Anterior cingulate cortex (tissue), 58 donors: ENCODE measurements around the gene CCSER1.
"Not testable (repeated sequence)": the region's sequence is repeated elsewhere in the genome, so short reads cannot be mapped to it uniquely, and the experiment has no call there.

Experiments
- DNase-seq, 58 donors: peaks; one replicate each; lab custom pipeline; 2025; lab: John Stamatoyannopoulos, UW

Gene CCSER1

DNA sequence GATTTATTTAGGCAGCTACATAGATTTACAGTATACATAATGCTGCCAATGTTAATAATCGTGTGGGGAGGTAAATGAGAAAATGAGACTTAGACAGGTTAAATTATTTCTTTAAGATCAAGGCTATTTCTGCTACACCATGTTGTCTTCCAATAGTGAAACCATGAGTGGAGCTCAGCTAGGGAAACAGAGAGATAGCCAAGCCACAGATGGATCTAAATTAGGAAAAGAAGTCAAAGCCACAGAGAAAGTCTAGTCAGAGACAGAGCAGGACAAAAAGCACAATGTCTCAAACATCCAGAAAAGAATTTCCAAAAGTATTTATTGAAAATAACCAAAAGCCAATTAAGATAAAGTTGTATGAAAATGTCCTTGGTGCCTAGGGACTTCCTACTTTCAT is 1309.4 kb downstream of the CCSER1 start:
- DNase-seq = no peak

DNA sequence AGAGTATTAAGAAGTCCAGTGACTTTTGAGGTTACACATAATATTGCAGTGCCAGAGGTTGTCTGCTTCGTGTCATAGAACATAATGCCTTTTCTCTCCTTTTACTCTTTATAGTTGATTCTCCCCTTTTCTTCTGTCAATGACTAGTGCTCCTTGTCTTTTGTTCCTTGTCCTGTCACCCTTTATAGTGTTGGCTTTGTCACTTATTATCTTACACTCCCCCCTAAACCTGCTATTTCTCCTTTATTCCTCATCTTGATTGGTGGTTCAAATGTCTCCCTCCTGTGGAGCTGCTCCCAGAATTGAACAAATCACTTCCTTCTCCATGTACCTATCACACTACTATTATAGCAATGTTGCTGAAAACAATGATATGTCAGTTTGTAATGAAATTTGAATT is 1320.0 kb downstream of the CCSER1 start:
- DNase-seq = no peak

DNA sequence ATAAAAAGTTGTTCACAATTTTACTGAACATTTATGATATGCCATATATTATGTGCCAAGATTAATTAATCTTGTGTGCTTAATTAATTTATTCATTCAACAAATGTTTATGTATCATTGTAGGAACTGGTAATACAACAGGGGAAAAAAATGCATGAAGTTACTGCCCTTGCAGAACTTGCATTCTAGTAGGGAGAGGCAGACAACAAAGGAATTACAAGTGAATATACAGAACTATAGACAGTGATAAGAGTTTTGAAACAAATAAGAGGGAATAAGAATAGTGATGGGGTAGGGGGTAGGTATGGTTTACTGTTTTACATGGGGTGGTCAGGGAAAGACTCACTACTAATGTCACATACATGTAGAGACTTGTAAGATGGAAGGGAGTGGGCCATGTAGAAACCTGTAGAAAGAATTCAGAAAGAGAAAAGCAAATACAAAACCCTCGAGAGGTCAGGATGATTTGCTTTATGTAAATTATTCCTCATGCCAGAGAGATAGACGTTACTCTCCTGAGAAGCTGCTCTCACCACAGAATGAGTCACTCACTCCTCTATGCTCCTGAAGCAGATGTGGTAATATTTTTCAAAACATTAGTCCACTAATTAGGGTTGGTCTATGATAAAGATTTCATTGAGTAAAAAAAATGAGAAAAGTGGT is 1321.6 kb downstream of the CCSER1 start:
- no peak for DNase-seq

DNA sequence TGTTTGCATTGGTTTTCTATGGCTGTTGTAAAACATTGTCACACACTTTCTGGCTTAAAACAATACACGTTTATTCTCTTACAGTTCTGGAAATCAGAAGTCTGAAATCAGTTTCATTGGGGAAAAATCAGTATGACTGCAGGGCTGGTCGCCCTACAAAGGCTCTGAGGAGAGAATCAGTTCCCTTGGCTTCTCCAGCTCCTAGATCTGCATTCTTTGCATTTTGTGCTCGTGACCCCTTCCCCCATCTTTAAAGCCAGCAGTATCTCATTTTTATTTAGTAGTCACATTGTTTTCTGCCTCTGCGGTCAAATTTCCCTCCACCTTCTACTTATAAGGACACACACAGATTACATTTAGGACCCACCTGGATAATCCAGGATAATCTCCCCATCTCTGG is 1326.9 kb downstream of the CCSER1 start:
- no peak for DNase-seq

DNA sequence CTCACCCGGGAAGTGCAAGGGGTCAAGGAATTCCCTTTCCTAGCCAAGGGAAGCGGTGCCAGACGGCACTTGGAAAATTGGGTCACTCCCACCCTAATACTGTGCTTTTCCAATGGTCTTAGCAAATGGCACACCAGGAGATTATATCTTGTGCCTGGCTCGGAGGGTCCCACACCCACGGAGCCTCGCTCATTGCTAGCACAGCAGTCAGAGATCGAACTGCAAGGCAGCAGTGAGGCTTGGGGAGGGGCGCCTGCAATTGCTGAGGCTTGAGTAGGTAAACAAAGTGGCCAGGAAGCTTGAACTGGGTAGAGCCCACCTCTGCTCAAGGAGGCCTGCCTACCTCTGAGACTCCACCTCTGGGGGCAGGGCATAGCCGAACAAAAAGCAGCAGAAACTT is 1335.4 kb downstream of the CCSER1 start:
- not testable (repeated sequence) for DNase-seq

DNA sequence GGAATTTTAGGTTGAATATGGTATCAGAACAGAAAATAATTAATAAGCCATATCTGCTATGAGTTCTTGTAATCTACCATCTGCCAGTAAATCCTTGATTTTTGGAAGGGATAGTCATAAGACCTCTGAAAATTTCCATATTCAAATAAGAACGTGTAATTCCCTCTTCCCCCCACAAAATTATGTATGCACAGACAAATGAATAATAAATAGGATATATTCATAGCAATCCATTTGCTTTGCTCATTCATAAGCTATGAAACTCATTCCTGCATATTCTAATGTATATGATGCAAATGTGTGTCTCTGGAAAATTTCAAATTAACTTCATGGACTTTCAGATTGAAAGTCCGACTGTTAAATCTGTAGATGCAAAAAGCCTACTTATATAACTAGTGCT is 1343.5 kb downstream of the CCSER1 start:
- DNase-seq = no peak

DNA sequence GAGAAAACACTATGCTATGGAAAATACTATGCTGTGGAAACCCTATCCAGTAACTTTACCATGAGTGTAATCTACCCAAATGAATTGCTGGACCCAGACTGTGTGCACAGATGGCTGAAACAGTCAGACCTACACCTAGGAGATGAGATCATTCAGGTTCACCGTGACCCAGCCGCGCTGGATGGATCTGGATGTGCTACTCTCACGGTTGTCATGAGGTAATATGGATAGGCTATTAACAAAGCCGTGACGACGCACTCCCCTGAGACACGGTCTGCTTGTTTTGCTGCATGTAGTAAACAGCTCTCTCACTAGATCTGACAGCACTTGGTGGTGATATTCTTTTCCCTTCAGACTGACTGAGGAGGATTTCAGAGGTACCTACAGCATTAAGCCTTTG is 1344.1 kb downstream of the CCSER1 start:
- DNase-seq = peak in 9 of 58 donors; percentile 0 to 3 (median 1)

DNA sequence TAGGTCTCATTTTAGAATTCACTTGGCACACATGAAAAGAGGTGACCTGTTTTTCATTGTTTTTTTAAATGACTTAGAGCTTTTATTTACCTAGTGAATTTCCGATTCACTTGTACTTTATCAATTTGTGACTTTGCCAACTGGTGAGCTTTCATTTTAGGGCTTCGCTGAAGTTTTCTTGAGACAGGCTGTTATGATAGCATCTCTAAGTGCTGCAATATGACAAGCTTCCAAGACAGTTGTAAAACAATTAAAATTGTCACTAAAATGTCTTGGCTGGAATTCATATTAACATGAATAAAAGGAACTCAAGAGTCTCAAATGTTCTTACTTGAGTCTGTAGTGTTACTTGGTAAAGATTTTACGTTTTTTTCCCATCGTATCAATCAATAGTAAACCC is 1344.9 kb downstream of the CCSER1 start:
- no peak for DNase-seq

DNA sequence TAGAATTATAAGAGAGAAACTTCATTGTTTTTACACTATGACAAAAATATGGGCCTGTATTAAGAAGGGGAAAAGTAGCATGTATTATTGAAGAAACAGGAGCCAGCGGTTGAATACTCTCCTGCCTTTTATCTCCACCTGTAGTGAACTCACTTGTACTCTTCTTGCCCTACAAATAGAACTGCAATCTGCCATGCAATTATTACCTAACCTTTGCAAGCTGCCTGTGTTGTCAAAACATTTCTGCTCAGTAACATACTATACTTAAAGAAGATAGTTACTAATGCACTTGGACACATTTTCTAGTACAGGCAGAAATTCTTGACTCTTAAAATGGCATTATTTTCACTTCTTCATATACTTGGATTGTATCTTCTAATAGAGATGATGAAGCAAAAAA is 1358.2 kb downstream of the CCSER1 start:
- no peak for DNase-seq

DNA sequence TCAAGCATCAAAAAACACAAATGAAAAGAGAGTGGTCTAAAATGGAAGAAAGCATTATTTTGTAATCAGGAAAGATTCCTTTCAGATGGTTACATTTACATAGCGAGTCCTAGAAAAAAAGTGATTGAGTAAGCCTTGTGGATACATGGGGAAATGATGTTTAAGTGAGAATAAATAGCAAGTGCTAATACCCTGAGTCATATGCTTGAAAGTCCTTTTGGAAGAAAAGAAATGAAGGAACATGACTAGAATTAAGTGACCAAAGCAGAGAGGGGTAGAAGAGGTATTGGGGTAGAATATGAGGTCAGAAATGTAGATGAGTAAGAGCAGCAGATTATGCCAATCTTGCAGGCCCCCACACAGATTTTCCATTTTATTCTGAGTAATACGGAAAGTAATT is 1361.8 kb downstream of the CCSER1 start:
- no peak for DNase-seq

DNA sequence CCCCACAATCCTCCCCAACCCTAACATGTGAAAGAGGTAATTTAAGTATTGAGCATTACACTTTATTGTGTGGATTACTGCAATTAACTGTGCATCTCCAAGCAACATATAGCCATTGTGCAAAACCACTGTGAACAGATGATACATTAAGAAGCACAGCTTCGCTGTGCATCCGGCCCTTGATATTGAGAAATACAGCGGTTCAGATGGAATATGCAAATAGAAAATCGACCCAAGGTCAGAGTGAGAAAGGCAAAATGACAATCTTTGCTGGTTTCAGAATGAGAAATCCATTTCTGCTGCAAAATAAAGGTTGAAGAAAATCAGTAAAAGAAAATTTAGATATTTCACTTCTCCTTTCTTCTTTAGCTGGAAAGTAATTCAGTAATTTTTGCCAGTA is 1370.7 kb downstream of the CCSER1 start:
- DNase-seq = no peak

DNA sequence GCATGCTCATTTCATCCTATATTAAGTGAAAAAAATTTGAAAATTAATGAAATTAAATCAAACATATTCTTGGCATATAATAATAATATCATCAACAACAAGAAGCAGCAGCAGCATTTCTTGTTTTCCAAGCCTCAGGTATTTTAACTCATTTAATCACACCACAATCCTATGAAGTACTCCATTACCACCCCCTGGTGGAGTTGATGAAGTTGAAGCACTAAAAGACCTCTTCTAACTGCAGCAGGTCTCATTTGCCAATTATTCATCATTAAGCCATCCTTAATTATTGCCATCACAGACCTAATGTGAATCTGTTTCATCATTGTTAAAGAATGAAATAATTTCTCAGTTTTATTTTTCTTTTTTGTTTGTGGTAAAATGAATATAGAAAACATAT is 1375.2 kb downstream of the CCSER1 start:
- no peak for DNase-seq

DNA sequence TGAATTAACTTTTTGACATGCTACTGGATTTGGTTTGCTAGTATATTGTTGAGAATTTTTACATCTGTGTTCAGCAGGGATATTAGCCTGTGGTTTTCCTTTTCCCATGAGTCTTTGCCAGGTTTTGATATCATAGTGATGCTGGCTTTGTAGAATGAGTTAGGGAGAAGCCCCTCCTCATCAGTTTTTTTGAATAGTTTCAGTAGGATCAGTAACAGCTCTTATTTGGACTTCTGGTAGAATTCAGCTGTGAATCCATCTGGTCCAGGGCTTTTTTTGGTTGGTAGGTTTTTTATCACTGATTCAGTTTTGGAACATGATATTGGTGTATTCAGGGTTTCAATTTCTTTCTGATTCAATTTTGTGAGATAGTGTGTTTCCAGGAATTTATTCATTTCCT is 1386.1 kb downstream of the CCSER1 start:
- DNase-seq = no peak

DNA sequence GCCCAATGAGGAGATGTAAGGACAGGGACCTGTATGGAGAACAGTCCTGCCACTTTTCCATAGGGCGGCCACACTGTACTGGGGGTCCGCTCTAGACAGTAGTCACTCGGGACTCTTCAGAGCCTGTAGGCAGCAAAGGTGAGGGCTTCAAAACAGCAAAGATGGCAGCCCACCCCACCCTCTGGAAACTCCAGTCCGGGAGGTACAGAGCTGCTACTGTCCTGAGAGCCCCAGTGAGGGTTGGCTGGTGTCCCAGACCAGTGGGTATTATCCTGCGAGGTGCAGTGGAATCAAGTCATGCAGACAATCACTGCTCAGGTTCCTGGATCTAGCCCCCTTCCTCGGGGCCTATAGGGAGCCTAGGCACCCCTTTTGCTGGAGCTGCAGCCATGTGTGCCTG is 1392.0 kb downstream of the CCSER1 start:
- DNase-seq = no peak

DNA sequence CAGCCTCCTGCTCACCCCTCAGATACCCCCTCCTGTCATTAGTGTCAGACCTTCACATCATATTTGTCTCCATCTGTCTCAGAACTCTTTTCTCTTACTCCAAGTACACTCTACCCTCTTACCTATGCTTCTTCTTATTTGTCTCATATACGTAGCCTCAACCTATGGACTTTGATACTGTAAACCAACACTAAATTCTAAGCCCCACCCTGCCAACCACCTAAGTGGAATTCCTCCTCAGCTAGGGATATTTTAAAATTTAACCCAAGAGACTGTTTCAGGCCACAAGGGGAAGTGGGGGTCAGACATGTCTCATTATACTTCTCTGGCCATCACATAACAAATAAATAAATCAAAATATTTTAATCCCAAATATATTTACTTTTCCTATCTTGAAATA is 1398.4 kb downstream of the CCSER1 start:
- DNase-seq = no peak

DNA sequence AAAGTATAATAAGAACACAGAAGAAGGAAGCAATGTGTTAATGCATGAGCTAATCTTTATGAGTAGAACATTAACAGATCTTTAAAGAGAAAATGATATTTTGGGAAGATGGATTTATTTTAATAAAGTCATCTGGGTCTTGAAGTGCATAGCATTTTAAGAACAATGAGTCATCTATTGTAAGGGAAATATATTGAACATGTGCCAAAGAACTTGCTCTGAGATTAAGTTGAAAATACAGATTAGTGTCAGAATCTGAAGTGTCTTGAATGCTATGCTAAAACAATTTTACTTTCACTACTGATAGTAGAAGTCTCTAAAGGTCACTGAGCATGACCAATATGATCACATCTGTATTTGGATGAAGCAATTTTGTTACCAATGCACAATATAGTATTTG is 1399.9 kb downstream of the CCSER1 start:
- no peak for DNase-seq

DNA sequence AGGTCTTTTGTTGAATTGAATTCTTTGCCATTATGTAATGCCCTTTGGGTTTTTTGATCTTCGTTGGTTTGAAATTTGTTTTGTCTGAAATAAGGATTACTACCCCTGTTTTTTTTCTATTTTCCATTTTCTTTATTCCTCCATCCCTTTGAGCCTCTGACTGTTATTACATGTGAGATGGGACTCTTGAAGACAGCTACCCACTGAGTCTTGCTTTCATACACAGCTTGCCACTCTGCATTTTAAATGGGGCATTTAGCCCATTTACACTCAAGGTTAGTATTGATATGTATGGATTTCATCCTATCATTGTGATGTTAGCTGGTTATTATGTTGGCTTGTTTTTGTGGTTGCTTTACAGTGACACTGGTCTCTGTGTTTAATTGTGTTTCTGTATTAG is 1440.4 kb downstream of the CCSER1 start:
- DNase-seq = no peak

DNA sequence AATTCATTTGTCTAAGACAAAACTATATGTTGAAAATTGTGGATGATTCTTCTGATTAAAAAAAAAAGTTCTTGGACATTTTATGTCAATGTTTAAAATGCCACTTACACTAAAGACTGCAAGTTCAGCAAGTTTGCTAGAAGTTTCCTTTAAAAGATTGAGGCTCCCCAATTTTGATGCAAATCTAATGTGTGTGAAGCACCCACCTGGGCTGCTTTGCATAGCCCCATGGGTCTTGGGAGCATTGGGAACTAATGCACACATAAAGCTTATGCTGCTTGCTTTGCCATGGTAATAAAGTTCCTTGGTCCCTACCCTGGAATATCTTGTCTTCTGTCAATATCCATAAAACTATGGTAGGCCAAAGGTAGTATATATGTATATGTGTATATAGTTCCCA is 1450.7 kb downstream of the CCSER1 start:
- no peak for DNase-seq

DNA sequence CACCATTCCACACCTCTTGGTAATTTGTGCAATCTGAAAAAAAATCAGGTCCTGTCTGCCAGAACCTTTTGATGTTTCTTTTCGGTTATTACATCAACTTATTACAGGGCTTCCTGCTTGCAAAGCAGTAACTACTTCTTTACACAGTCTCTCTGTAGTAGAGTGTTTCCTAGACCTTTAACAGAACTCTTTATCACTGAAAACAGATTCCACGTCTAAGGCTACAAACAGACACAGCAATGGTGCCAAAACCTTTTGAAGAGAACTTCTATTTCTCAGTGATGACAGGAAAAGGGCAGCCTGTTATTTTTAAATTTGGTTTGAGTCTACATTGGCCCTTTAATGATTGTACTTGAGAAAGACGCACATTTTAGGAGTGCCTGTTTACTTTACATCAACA is 1463.1 kb downstream of the CCSER1 start:
- no peak for DNase-seq

DNA sequence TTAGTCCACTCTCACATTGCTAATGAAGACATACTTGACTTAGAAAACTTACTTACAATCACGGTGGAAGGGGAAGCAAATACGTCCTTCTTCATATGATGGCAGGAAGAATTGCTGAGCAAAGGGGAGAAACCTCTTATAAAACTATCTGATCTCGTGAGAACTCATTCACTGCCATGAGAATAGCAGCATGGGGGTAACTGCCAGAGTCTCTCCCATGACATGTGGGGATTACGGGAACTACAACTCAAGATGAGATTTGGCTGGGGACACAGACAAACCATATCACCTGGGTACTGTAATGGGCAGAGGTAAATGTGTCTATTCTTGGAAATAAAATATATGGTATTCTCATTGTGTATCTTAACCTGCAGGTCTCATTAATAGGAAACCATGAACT is 1464.9 kb downstream of the CCSER1 start:
- no peak for DNase-seq

DNA sequence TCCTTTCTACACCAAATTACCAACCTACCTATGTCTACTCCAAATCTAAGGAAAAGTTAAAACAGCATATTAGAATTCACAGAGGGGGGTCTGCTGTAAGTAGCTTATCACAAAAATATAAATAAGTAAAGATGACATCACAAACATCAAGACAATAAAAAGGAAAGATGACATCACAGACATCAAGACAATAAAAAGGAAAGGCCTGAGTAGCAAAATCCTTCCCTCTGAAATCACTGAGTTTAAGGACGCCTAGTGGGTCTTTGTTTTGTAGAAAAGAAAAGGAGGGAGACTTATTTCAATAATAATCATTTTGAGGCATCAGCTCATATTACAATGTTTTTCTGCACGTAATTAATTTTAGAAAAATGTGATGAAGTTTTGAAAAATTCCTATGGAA is 1469.5 kb downstream of the CCSER1 start:
- no peak for DNase-seq

DNA sequence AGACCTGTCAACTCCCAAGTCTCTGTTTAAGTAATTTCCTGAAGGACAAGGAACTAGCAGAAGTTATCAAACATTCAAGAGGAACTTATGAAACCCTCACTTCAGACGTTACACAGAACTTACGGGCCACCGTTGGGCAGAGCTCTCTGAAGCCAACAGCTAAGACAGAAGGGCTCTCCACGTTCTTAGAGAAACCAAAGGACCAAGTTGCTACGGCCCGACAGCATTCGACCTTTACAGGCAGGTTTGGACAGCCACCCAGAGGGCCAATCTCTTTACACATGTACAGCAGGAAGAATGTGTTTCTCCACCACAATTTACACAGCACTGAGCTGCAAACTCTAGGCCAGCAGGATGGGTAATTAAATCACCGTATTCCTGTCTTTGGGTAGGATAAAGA is 1471.5 kb downstream of the CCSER1 start:
- DNase-seq = no peak

DNA sequence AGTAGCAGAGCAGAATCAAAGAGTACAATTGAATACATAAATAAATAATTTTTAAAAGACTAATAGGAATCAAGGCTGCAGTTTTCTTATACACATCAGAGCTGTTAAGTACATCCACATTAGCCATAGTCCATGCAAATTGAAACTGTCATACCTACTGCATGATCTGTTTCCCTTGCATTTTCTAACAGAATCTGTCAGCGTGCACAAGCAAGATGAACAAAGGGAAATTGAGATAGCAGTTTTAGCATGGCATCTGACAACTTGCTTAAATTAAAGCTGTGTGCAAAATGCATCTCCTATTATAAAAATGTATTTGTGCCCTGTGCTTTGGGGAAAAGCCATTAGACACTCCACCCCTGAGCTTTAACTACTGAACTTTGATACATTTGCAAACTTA is 1473.1 kb downstream of the CCSER1 start:
- DNase-seq = no peak
